Measurements from ENCODE around the gene KRTDAP.

- no peak for TF ChIP-seq RAD21 (IDR thresholded peaks at IDR 0.05; ENCODE audit: low read length)
- no peak for TF ChIP-seq CTCF (IDR thresholded peaks at IDR 0.05)
- TF ChIP-seq POLR2AphosphoS5 (IDR thresholded peaks at IDR 0.05; ENCODE audit: low read depth, low read length): no peak
- no peak for TF ChIP-seq NRF1 (IDR thresholded peaks at IDR 0.05; ENCODE audit: low read depth, low read length)
- no peak for TF ChIP-seq FOSL2 (IDR thresholded peaks at IDR 0.05; ENCODE audit: borderline replicate concordance, low read depth)
- no peak for TF ChIP-seq NFIC (IDR thresholded peaks at IDR 0.05; ENCODE audit: borderline replicate concordance)
- no peak for TF ChIP-seq EZH2phosphoT487 (IDR thresholded peaks at IDR 0.05; ENCODE audit: borderline replicate concordance, low read depth)
- no peak for TF ChIP-seq TCF12 (IDR thresholded peaks at IDR 0.05)
- TF ChIP-seq RFX5 (IDR thresholded peaks at IDR 0.05; ENCODE audit: low read length): no peak
- TF ChIP-seq TAF1 (IDR thresholded peaks at IDR 0.05; ENCODE audit: borderline replicate concordance, low read depth, low read length): no peak
- no peak for TF ChIP-seq RXRA (IDR thresholded peaks at IDR 0.05; ENCODE audit: borderline replicate concordance, low read depth)
- no peak for TF ChIP-seq USF2 (IDR thresholded peaks at IDR 0.05; ENCODE audit: borderline replicate concordance, low read depth, low read length)
- TF ChIP-seq ZBTB33 (IDR thresholded peaks at IDR 0.05; ENCODE audit: borderline replicate concordance, low read depth): no peak
- TF ChIP-seq EP300 (IDR thresholded peaks at IDR 0.05; ENCODE audit: borderline replicate concordance in 1 of 2, low read depth in 1 of 2, low read length in 1 of 2): no peak
Measured at GRCh38 chr19:35497406-35497805, 7.1 kb upstream of the KRTDAP start.

Measured in SK-N-SH (cell line).